Adrenal gland (tissue), 12 donors: Measurements from ENCODE around the gene CD2AP. TPM values are rescaled to one million over a fixed set of nuclear protein-coding genes. Genes with fewer than 3 reads are reported as not detected.
"Not testable (repeated sequence)": the region's sequence is repeated elsewhere in the genome, so short reads cannot be mapped to it uniquely, and the experiment has no call there.

Experiments used
- DNase-seq, 7 donors: peaks; one replicate each; pipeline ENCODE4 v3.0.0-alpha.2; 2019 to 2020
- H3K27ac ChIP-seq, 5 donors: fragments of 200-600 bp; sonication (generic) in 4 of 5; 1 replicate in 3 of 5; 2 replicates in 2 of 5; pipeline versions ENCODE4 v1.5.1 to v1.8.0; 2016 to 2020; ENCODE audit warnings: mild to moderate bottlenecking in 1 of 5
- H3K27me3 ChIP-seq: fragments of 200-600 bp; 2 replicates; pipeline ENCODE4 v1.8.0; 2021
- H3K36me3 ChIP-seq, 2 donors: fragments of 200-600 bp; replicated peaks in 1 of 2; 1 replicate in 1 of 2; 2 replicates in 1 of 2; pipeline versions ENCODE4 v1.5.1 to v1.8.0; 2018 to 2022
- H3K4me1 ChIP-seq, 2 donors: fragments of 200-600 bp; replicated peaks in 1 of 2; 1 replicate in 1 of 2; 2 replicates in 1 of 2; pipeline versions ENCODE4 v1.5.1 to v1.8.0; 2018 to 2021
- H3K4me3 ChIP-seq, 4 donors: fragments of 200-600 bp; sonication (generic) in 3 of 4; one replicate each; pipeline ENCODE4 v1.5.1; 2016 to 2018
- H3K9me3 ChIP-seq, 3 donors: fragments of 200-600 bp; sonication (generic) in 1 of 3; replicated peaks in 1 of 3; 1 replicate in 2 of 3; 2 replicates in 1 of 3; pipeline versions ENCODE4 v1.5.1 to v1.8.0; 2016 to 2021
- CTCF ChIP-seq, 6 experiments: fragments of 450-650 bp in 4 of 6; fragments of 200-600 bp in 2 of 6; sonication (generic) in 1 of 6; IDR thresholded peaks; 1 replicate in 5 of 6; 2 replicates in 1 of 6; pipeline versions ENCODE4 v1.5.1 to v1.8.0; 2016 to 2021; ENCODE audit warnings: antibody characterized with exemption in 6 of 6, mild to moderate bottlenecking in 2 of 6, moderate library complexity in 1 of 6
- POLR2A ChIP-seq, 2 donors: fragments of 450-650 bp; IDR thresholded peaks; one replicate each; pipeline ENCODE4 v1.6.1; 2017; ENCODE audit warnings: antibody characterized with exemption in 2 of 2, mild to moderate bottlenecking in 2 of 2, moderate library complexity in 1 of 2
- WGBS, 4 donors: extraction: QIAGEN DNeasy Blood & Tissue Kit in 2 of 4; methylation state at CpG; one replicate each; pipeline versions ENCODE4 v1.1.5 to v1.1.7; 2013 to 2017; 5-methylcytosine and 5-hydroxymethylcytosine counted together
- intact Hi-C, 2 donors: fragments of 100-400 bp; cut with DNase I; formaldehyde crosslinking; loops; one replicate each; pipeline versions ENCODE4 v1.14.1 to v1.15.0; 2022 to 2023
- polyA plus RNA-seq, 3 donors: library from polyadenylated mRNA; stranded (reverse); fragments of 200-250 nt in 2 of 3; fragments of 350-450 nt in 1 of 3; fragmentation: Illumina TruSeq in 1 of 3; extraction: RNeasy Lipid Tissue Mini Kit (QIAGEN cat#74804) in 1 of 3; gene quantifications; one replicate each; pipeline ENCODE4 v1.2.3, GENCODE V29; 2013 to 2014
- total RNA-seq, 9 donors: library from RNA; depleted of rRNA in 4 of 9; stranded (reverse); fragments of >200 nt in 4 of 9; fragments of 120-200 nt in 1 of 9; fragmentation: NEBNext Ultra II Directional in 1 of 9; extraction: Animal tissue kit (Norgen Biotek cat#: 25700) in 1 of 9; gene quantifications; one replicate each; pipeline versions ENCODE4 v1.1.0 to v1.2.4, GENCODE V29; 2013 to 2023
- donor health status: healthy with polysubstance abuse.
- donor health status: Bipolar disorder and iron deficiency.
- donor health status: DM: yes; HTN: yes; CAD: no.
- donor health status: DM: no; HTN: no; CAD: no.
- donor health status: DM: no; HTN: no; CAD: no.
- donor health status: DM: yes; HTN: yes; CAD: no.

CD2AP gene
- total and polyA plus RNA-seq, 12 donors, result 5.3 to 29.6 (median 20.2) TPM

- 78 to 86% (median 79%) methylated on average over 5 of the region's 5 CpGs for WGBS, 4 donors
- DNase-seq, result no peak
- Histone ChIP-seq H3K36me3 (no peaks in the 10 kb centered on the region), H3K9me3 (no peaks in the 10 kb centered on the region), H3K27me3 (no peaks in the 10 kb centered on the region), H3K4me3 (no peak overlapping the region), H3K4me1 (no peaks in the 10 kb centered on the region), H3K27ac (no peak overlapping the region)
- intact Hi-C loops, result loop anchor here (5.0 to 10.0 kb wide), 2 partner anchors 138 to 140 kb away; no protein-coding TSS in a partner anchor
- TF ChIP-seq CTCF (IDR thresholded peaks at IDR 0.05) (no peak), POLR2A (IDR thresholded peaks at IDR 0.05) (no peak)
Measured at GRCh38 chr6:47634210-47635047, 156.8 kb downstream of the CD2AP start.

GRCh38 chr6:47646689-47647088 lies 169.1 kb downstream of the CD2AP start:
- intact Hi-C loops, result no loop called here
- WGBS, 4 donors, result 66 to 70% (median 67%) methylated on average over 4 of the region's 4 CpGs

GRCh38 chr6:47647188-47647587 lies 169.6 kb downstream of the CD2AP start:
- intact Hi-C loops, result no loop called here
- WGBS, 4 donors, result 75 to 82% (median 78%) methylated on average over 1 of the region's 1 CpG

More at GRCh38 chr6:47646689-47647088, 169.1 kb downstream of the CD2AP start:
- Histone ChIP-seq H3K9me3 (no peaks in the 10 kb centered on the region), H3K36me3 (no peaks in the 10 kb centered on the region), H3K27ac (no peak overlapping the region), H3K4me1 (no peaks in the 10 kb centered on the region), H3K27me3 (no peaks in the 10 kb centered on the region), H3K4me3 (no peak overlapping the region)
- DNase-seq, result no peak
- TF ChIP-seq POLR2A (IDR thresholded peaks at IDR 0.05) (no peak), CTCF (IDR thresholded peaks at IDR 0.05) (no peak)

GRCh38 chr6:47647626-47648025 lies 170.0 kb downstream of the CD2AP start:
- H3K9me3 ChIP-seq, DNase-seq, intact Hi-C loops, H3K4me1 ChIP-seq, H3K36me3 ChIP-seq, H3K4me3 ChIP-seq, H3K27ac ChIP-seq, H3K27me3 ChIP-seq: not testable (repeated sequence)
- 71 to 81% (median 77%) methylated on average over 4 of the region's 4 CpGs for WGBS, 4 donors

More at GRCh38 chr6:47647188-47647587, 169.6 kb downstream of the CD2AP start:
- TF ChIP-seq CTCF (IDR thresholded peaks at IDR 0.05) (no peak), POLR2A (IDR thresholded peaks at IDR 0.05) (no peak)
- Histone ChIP-seq H3K27ac (no peak overlapping the region), H3K9me3 (no peaks in the 10 kb centered on the region), H3K4me3 (no peak overlapping the region), H3K4me1 (no peaks in the 10 kb centered on the region), H3K36me3 (no peaks in the 10 kb centered on the region), H3K27me3 (no peaks in the 10 kb centered on the region)
- DNase-seq, result no peak

- 72 to 86% (median 79%) methylated on average over 2 of the region's 2 CpGs for WGBS, 4 donors
- Histone ChIP-seq H3K4me1 (no peaks in the 10 kb centered on the region), H3K36me3 (no peaks in the 10 kb centered on the region), H3K4me3 (no peak overlapping the region), H3K27ac (no peak overlapping the region), H3K9me3 (no peaks in the 10 kb centered on the region), H3K27me3 (no peaks in the 10 kb centered on the region)
- DNase-seq, result no peak
- intact Hi-C loops, result no loop called here
- no peak for TF ChIP-seq POLR2A (IDR thresholded peaks at IDR 0.05)
- no peak for TF ChIP-seq CTCF (IDR thresholded peaks at IDR 0.05)
Measured at GRCh38 chr6:47648031-47648430, 170.4 kb downstream of the CD2AP start.
